Measurements from ENCODE around the gene DOCK2.

DNA sequence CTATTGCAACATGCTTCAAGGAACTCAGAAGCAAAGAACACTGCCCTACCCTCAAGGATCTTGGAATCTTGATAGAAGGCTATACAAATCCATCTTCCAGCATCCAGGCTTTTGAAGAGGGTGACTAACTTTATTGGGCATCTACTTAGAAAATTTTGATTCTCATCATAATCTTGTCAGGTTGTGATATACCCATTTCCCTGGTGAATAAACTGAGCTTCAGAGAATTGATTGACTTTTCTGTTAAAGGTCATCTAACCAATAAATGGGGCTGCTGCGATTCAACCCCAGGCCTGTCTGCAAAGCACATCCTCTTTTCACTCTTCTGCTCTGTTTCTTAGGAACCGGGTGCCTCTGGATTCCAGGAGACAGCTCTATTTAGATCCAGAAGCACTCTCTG lies 363.1 kb downstream of the DOCK2 start:
- TF ChIP-seq CTCF (conservative IDR thresholded peaks at IDR 0.05; ENCODE audit: low read depth, low read length) (no peak), EZH2 (IDR thresholded peaks at IDR 0.05; ENCODE audit: borderline replicate concordance, low read depth, low read length, poor library complexity, severe bottlenecking) (no peak)

Data from A673 (cell line).